Smooth muscle cell (in vitro differentiated cells): ENCODE data around the gene ZNF865. TPM values are rescaled to one million over a fixed set of nuclear protein-coding genes. Genes with fewer than 3 reads are reported as not detected.

Experiments
- DNase-seq: peaks from one replicate; lab custom pipeline; 2025; ENCODE audit not compliant: unreplicated experiment; lab: John Stamatoyannopoulos, UW
- H2AFZ ChIP-seq: fragments of 200-600 bp; sonication (generic); 2 replicates; pipeline ENCODE4 v1.6.0; 2016; ENCODE audit warnings: antibody characterized with exemption, low read depth, mild to moderate bottlenecking
- H3F3A ChIP-seq: fragments of 200-600 bp; sonication (generic); 2 replicates; pipeline ENCODE4 v1.6.0; 2017; ENCODE audit warnings: antibody characterized with exemption, low read depth
- H3K27ac ChIP-seq: fragments of 200-600 bp; sonication (generic); 2 replicates; pipeline ENCODE4 v1.5.1; 2016; ENCODE audit warnings: low read depth, mild to moderate bottlenecking
- H3K27me3 ChIP-seq: fragments of 200-600 bp; sonication (generic); 2 replicates; pipeline ENCODE4 v1.6.1; 2016; ENCODE audit warnings: low read depth, mild to moderate bottlenecking
- H3K36me3 ChIP-seq: fragments of 200-600 bp; sonication (generic); 2 replicates; pipeline ENCODE4 v1.5.1; 2016; ENCODE audit warnings: low read depth
- H3K4me1 ChIP-seq: fragments of 200-600 bp; sonication (generic); 2 replicates; pipeline ENCODE4 v1.5.1; 2016; ENCODE audit warnings: low read depth
- H3K4me2 ChIP-seq: fragments of 200-600 bp; sonication (generic); 2 replicates; pipeline ENCODE4 v1.6.0; 2016; ENCODE audit warnings: mild to moderate bottlenecking
- H3K4me3 ChIP-seq: fragments of 200-600 bp; sonication (generic); 2 replicates; pipeline ENCODE4 v1.5.1; 2016; ENCODE audit warnings: mild to moderate bottlenecking
- H3K79me2 ChIP-seq: fragments of 200-600 bp; sonication (generic); 2 replicates; pipeline ENCODE4 v1.6.0; 2016; ENCODE audit warnings: low read depth, mild to moderate bottlenecking
- H3K9ac ChIP-seq: fragments of 200-600 bp; sonication (generic); 2 replicates; pipeline ENCODE4 v1.6.0; 2016; ENCODE audit warnings: low read depth
- H3K9me3 ChIP-seq: fragments of 200-600 bp; sonication (generic); replicated peaks from 2 replicates; pipeline ENCODE4 v1.5.1; 2016; ENCODE audit warnings: low read depth
- H4K20me1 ChIP-seq: fragments of 200-600 bp; sonication (generic); 2 replicates; pipeline ENCODE4 v1.6.0; 2016; ENCODE audit warnings: low read depth
- WGBS: methylation state at CpG from one replicate; pipeline ENCODE4 v1.1.7; 2016; ENCODE audit warnings: low lambda C conversion rate; 5-methylcytosine and 5-hydroxymethylcytosine counted together
- polyA plus RNA-seq: library from polyadenylated mRNA; unstranded; fragments of >200 nt; fragmentation: Nextera tagmentation; extraction: Ambion mirVana; gene quantifications from 2 replicates; pipeline ENCODE4 v1.2.1, GENCODE V29; 2016
- total RNA-seq: library from RNA; depleted of rRNA; stranded (reverse); fragments of >200 nt; gene quantifications from 2 replicates; pipeline ENCODE4 v1.2.3, GENCODE V29; 2014
- TF ChIP-seq, protein P1 (sequence below): fragments of 200-600 bp; sonication (generic); IDR thresholded peaks from 2 replicates; pipeline ENCODE4 v1.5.1; 2017; ENCODE audit warnings: borderline replicate concordance, mild to moderate bottlenecking, antibody characterized with exemption; ENCODE audit not compliant: insufficient read depth, poor library complexity, severe bottlenecking

Gene ZNF865
- total and polyA plus RNA-seq, 2 experiments from 2014 or later = 1.2 to 3.8 TPM

DNA sequence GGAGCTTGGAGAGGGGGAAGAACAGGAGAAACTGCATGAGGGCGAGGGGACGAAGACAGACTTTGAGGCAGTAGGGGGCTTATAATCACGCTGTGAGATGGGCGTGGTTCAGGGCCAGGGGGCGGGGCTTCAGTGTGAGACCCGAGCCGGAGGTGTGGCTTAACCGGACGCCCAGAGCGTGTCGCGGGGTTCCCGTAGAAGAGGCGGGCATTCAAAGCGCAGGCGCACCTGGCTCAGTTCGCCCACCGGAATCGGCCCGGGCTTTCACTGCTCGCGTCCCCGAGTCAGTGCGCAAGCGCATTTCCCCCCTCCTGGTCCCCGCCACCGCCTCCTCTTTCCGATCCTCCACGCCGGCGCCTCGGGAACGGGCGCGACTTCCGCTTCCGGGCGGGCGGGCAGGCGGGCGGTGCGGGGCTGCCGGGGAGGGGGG lies 225 bp upstream of the ZNF865 start:
- no peaks in the 10 kb centered on the region for H3K36me3 ChIP-seq
- no peak overlapping the region for H3K9ac ChIP-seq
- H3K79me2 ChIP-seq = peaks cover 35% of the 10 kb centered on the region
- WGBS = under 1% methylated on average over 29 of the region's 43 CpGs
- no peak overlapping the region for H2AFZ ChIP-seq
- peaks cover 16% of the 10 kb centered on the region for H3K4me1 ChIP-seq
- peak; percentile 95 for DNase-seq
- TF ChIP-seq, protein P1, sequence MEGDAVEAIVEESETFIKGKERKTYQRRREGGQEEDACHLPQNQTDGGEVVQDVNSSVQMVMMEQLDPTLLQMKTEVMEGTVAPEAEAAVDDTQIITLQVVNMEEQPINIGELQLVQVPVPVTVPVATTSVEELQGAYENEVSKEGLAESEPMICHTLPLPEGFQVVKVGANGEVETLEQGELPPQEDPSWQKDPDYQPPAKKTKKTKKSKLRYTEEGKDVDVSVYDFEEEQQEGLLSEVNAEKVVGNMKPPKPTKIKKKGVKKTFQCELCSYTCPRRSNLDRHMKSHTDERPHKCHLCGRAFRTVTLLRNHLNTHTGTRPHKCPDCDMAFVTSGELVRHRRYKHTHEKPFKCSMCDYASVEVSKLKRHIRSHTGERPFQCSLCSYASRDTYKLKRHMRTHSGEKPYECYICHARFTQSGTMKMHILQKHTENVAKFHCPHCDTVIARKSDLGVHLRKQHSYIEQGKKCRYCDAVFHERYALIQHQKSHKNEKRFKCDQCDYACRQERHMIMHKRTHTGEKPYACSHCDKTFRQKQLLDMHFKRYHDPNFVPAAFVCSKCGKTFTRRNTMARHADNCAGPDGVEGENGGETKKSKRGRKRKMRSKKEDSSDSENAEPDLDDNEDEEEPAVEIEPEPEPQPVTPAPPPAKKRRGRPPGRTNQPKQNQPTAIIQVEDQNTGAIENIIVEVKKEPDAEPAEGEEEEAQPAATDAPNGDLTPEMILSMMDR = no peak
- peak overlapping the region; percentile 85 for H3K27ac ChIP-seq
- H3F3A ChIP-seq = peaks cover 16% of the 10 kb centered on the region
- no peaks in the 10 kb centered on the region for H3K9me3 ChIP-seq
- peaks cover 29% of the 10 kb centered on the region for H4K20me1 ChIP-seq
- H3K4me2 ChIP-seq = peak overlapping the region; percentile 88
- no peaks in the 10 kb centered on the region for H3K27me3 ChIP-seq
- peak overlapping the region; percentile 80 for H3K4me3 ChIP-seq

- peak overlapping the region; percentile 88 for H3K4me2 ChIP-seq
- H3K27ac ChIP-seq = peak overlapping the region; percentile 69
- WGBS = 31% methylated on average over 12 of the region's 12 CpGs
- no peaks in the 10 kb centered on the region for H3K9me3 ChIP-seq
- TF ChIP-seq, protein P1 = no peak
- peak overlapping the region; percentile 53 for H3K9ac ChIP-seq
- H3K79me2 ChIP-seq = peaks cover 43% of the 10 kb centered on the region
- H3F3A ChIP-seq = peaks cover 8% of the 10 kb centered on the region
- H3K36me3 ChIP-seq = no peaks in the 10 kb centered on the region
- no peak overlapping the region for H2AFZ ChIP-seq
- H3K27me3 ChIP-seq = no peaks in the 10 kb centered on the region
- H3K4me3 ChIP-seq = peak overlapping the region; percentile 80
- H4K20me1 ChIP-seq = peaks cover 33% of the 10 kb centered on the region
- peaks cover 10% of the 10 kb centered on the region for H3K4me1 ChIP-seq
- no peak for DNase-seq
These were observed 982 bp downstream of the ZNF865 start for GRCh38 chr19:55606471-55606787.

DNA sequence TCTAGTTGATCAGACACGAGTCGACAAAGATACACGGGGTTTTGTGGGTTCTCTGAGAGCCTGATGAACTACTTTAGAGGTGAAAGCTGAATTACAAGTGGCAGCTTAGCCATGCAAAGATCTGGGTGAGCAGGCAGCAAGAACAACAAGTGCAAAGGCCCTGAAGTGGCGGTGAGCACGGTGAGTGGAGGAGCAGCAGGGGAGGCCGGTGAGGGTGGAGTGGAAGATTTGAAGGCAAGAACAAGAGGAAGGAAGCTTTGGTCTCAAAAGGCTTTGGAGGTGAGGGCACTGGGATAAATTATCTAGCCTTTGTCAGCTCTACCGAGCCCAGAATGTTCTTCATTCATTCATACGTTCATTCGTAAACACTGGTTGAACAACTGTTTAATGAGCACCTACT lies 1.4 kb downstream of the ZNF865 start:
- Histone ChIP-seq H3K36me3 (no peaks in the 10 kb centered on the region), H3K27me3 (no peaks in the 10 kb centered on the region), H3K4me3 (peak overlapping the region; percentile 80), H3K79me2 (peaks cover 43% of the 10 kb centered on the region), H3K9me3 (no peaks in the 10 kb centered on the region), H2AFZ (no peak overlapping the region), H3K4me2 (peak overlapping the region; percentile 88), H4K20me1 (peaks cover 37% of the 10 kb centered on the region), H3K27ac (peak overlapping the region; percentile 69), H3K4me1 (peaks cover 10% of the 10 kb centered on the region), H3F3A (peaks cover 7% of the 10 kb centered on the region), H3K9ac (peak overlapping the region; percentile 53)
- 91% methylated on average over 9 of the region's 9 CpGs for WGBS
- TF ChIP-seq, protein P1 = no peak
- no peak for DNase-seq

- Histone ChIP-seq H3K9me3 (no peaks in the 10 kb centered on the region), H3K4me2 (no peak overlapping the region), H3K9ac (no peak overlapping the region), H3K27ac (no peak overlapping the region), H3K4me1 (peaks cover 8% of the 10 kb centered on the region), H2AFZ (no peak overlapping the region), H3F3A (peaks cover 6% of the 10 kb centered on the region), H3K36me3 (no peaks in the 10 kb centered on the region), H3K79me2 (peaks cover 49% of the 10 kb centered on the region), H4K20me1 (peaks cover 53% of the 10 kb centered on the region), H3K27me3 (no peaks in the 10 kb centered on the region), H3K4me3 (no peak overlapping the region)
- no peak for DNase-seq
- TF ChIP-seq, protein P1 = no peak
- 96% methylated on average over 5 of the region's 5 CpGs for WGBS
These were observed 3.9 kb downstream of the ZNF865 start for GRCh38 chr19:55609326-55609725.
